Adipose tissue (tissue), 3 donors: ENCODE results near the gene KRT28. TPM values are rescaled to one million over a fixed set of nuclear protein-coding genes. Genes with fewer than 3 reads are reported as not detected.

Source experiments
- H3K27ac ChIP-seq: one replicate; pipeline ENCODE4 v1.5.1; 2013; ENCODE audit warnings: low read depth, low read length
- WGBS, 3 donors: extraction: QIAGEN DNeasy Blood & Tissue Kit; methylation state at CpG; one replicate each; pipeline ENCODE4 v1.1.7; 2013; 5-methylcytosine and 5-hydroxymethylcytosine counted together
- polyA plus RNA-seq, 3 donors: library from polyadenylated mRNA; stranded (reverse); fragments of 200-250 nt; gene quantifications; one replicate each; pipeline ENCODE4 v1.2.3, GENCODE V29; 2013
- donor health status: healthy with polysubstance abuse.
- donor health status: Bipolar disorder and iron deficiency.
- donor health status: healthy.

Gene KRT28
- polyA plus RNA-seq, 3 donors: not detected

GRCh38 chr17:40794466-40794865 lies 5.3 kb downstream of the KRT28 start:
- H3K27ac ChIP-seq: no peak overlapping the region
- 76 to 84% (median 78%) methylated on average over 2 of the region's 2 CpGs for WGBS, 3 donors

- H3K27ac ChIP-seq: no peak overlapping the region
- WGBS, 3 donors: 57 to 71% (median 68%) methylated on average over 10 of the region's 10 CpGs
These were observed 5.9 kb downstream of the KRT28 start for GRCh38 chr17:40793832-40794231.

- no peak overlapping the region for H3K27ac ChIP-seq
- 28 to 36% (median 31%) methylated on average over 6 of the region's 6 CpGs for WGBS, 3 donors
These were observed 7.8 kb downstream of the KRT28 start for GRCh38 chr17:40791787-40792436.

GRCh38 chr17:40791111-40791510 lies 8.6 kb downstream of the KRT28 start:
- 65 to 94% (median 72%) methylated on average over 1 of the region's 1 CpG for WGBS, 3 donors
- H3K27ac ChIP-seq: no peak overlapping the region

GRCh38 chr17:40782450-40782849 lies 17.3 kb downstream of the KRT28 start, which contains the start of gene KRT27:
TSS of gene KRT27 (minus strand) at chr17:40782550. CDS start at chr17:40782493, 57 bp downstream.
- WGBS, 3 donors: 92 to 100% (median 96%) methylated on average over 4 of the region's 4 CpGs

GRCh38 chr17:40779181-40779909 lies 20.4 kb downstream of the KRT28 start:
- no peak overlapping the region for H3K27ac ChIP-seq
- 22 to 47% (median 34%) methylated on average over 37 of the region's 37 CpGs for WGBS, 3 donors

More at GRCh38 chr17:40782450-40782849, 17.3 kb downstream of the KRT28 start, which contains the start of gene KRT27:
- H3K27ac ChIP-seq: no peak within 1 kb of the TSS

GRCh38 chr17:40778461-40778860 lies 21.3 kb downstream of the KRT28 start:
- no peak overlapping the region for H3K27ac ChIP-seq
- WGBS, 3 donors: 64 to 71% (median 65%) methylated on average over 5 of the region's 5 CpGs

GRCh38 chr17:40777971-40778370 lies 21.8 kb downstream of the KRT28 start:
- WGBS, 3 donors: 76 to 91% (median 90%) methylated on average over 3 of the region's 3 CpGs
- no peak overlapping the region for H3K27ac ChIP-seq

- WGBS, 3 donors: 71 to 76% (median 72%) methylated on average over 7 of the region's 7 CpGs
- no peak overlapping the region for H3K27ac ChIP-seq
These were observed 22.3 kb downstream of the KRT28 start for GRCh38 chr17:40777459-40777858.

GRCh38 chr17:40775945-40776344 lies 23.8 kb downstream of the KRT28 start:
- 41 to 69% (median 55%) methylated on average over 4 of the region's 4 CpGs for WGBS, 3 donors
- no peak overlapping the region for H3K27ac ChIP-seq

GRCh38 chr17:40772101-40772500 lies 27.7 kb downstream of the KRT28 start, which contains the start of gene KRT26:
TSS of gene KRT26 (minus strand) at chr17:40772201. CDS start at chr17:40772113, 88 bp downstream.
- WGBS, 3 donors: 91 to 98% (median 91%) methylated on average over 3 of the region's 3 CpGs
- H3K27ac ChIP-seq: no peak within 1 kb of the TSS

GRCh38 chr17:40765657-40766056 lies 34.1 kb downstream of the KRT28 start:
- 72 to 80% (median 80%) methylated on average over 2 of the region's 2 CpGs for WGBS, 3 donors

GRCh38 chr17:40763752-40764151 lies 36.0 kb downstream of the KRT28 start:
- H3K27ac ChIP-seq: no peak overlapping the region
- 75 to 83% (median 76%) methylated on average over 1 of the region's 1 CpG for WGBS, 3 donors

More at GRCh38 chr17:40765657-40766056, 34.1 kb downstream of the KRT28 start:
- H3K27ac ChIP-seq: no peak overlapping the region

GRCh38 chr17:40760105-40761016 lies 39.4 kb downstream of the KRT28 start:
- no peak overlapping the region for H3K27ac ChIP-seq
- 15 to 27% (median 18%) methylated on average over 1 of the region's 1 CpG for WGBS, 3 donors

GRCh38 chr17:40755231-40755630 lies 44.5 kb downstream of the KRT28 start, which contains the start of gene KRT25:
TSS of gene KRT25 (minus strand) at chr17:40755331. CDS start at chr17:40755271, 60 bp downstream.
- H3K27ac ChIP-seq: no peak within 1 kb of the TSS
- WGBS, 3 donors: 74 to 80% (median 77%) methylated on average over 4 of the region's 4 CpGs

GRCh38 chr17:40753804-40754203 lies 46.0 kb downstream of the KRT28 start:
- 74 to 95% (median 93%) methylated on average over 3 of the region's 3 CpGs for WGBS, 3 donors
- H3K27ac ChIP-seq: no peak overlapping the region

GRCh38 chr17:40751065-40751464 lies 48.7 kb downstream of the KRT28 start:
- no peak overlapping the region for H3K27ac ChIP-seq
- 76 to 87% (median 84%) methylated on average over 14 of the region's 14 CpGs for WGBS, 3 donors

GRCh38 chr17:40750391-40750790 lies 49.4 kb downstream of the KRT28 start:
- no peak overlapping the region for H3K27ac ChIP-seq
- 74 to 78% (median 75%) methylated on average over 6 of the region's 6 CpGs for WGBS, 3 donors
